HG02884 (cell line): Measurements from ENCODE around the gene PPP4R2.

Source experiments
- ATAC-seq: cut with Tn5 transposase; IDR thresholded peaks from one replicate; pipeline ENCODE4 v1.9.1; 2021; ENCODE audit warnings: mild to moderate bottlenecking, moderate library complexity; ENCODE audit not compliant: unreplicated experiment

Gene PPP4R2

GRCh38 chr3:73107676-73108187, 111.1 kb downstream of the PPP4R2 start:
- no peak for ATAC-seq

GRCh38 chr3:73108750-73109149, 112.1 kb downstream of the PPP4R2 start:
- ATAC-seq = no peak

GRCh38 chr3:73110530-73110929, 113.9 kb downstream of the PPP4R2 start:
- ATAC-seq = no peak

GRCh38 chr3:73114711-73115110, 118.1 kb downstream of the PPP4R2 start:
- ATAC-seq = no peak

GRCh38 chr3:73115806-73116205, 119.2 kb downstream of the PPP4R2 start:
- ATAC-seq = no peak
